Activated T-cell treated with anti-CD3 and anti-CD28 coated beads for 4 hours (primary cell): ENCODE measurements around the gene MRM2.
A peak's percentile ranks its signal among the peaks of the same experiment; 100 is the strongest.

Experiments
- DNase-seq: peaks from one replicate; pipeline ENCODE4 v3.0.0-alpha.2; 2020

The MRM2 gene

GRCh38 chr7:2264158-2264557, 22.2 kb upstream of the MRM2 start:
- no peak for DNase-seq

- no peak for DNase-seq
Observed at GRCh38 chr7:2263176-2263575, 21.2 kb upstream of the MRM2 start.

- peak; percentile 25 for DNase-seq
Observed at GRCh38 chr7:2261611-2262010, 19.6 kb upstream of the MRM2 start.

GRCh38 chr7:2260820-2261219, 18.8 kb upstream of the MRM2 start:
- no peak for DNase-seq

GRCh38 chr7:2259480-2259879, 17.5 kb upstream of the MRM2 start:
- DNase-seq, result no peak

- no peak for DNase-seq
Observed at GRCh38 chr7:2258661-2259365, 16.8 kb upstream of the MRM2 start.

- DNase-seq, result no peak
Observed at GRCh38 chr7:2257651-2258050, 15.6 kb upstream of the MRM2 start.

GRCh38 chr7:2257046-2257551, 15.1 kb upstream of the MRM2 start:
- DNase-seq, result no peak

- DNase-seq, result no peak
Observed at GRCh38 chr7:2256306-2257045, 14.5 kb upstream of the MRM2 start.

- DNase-seq, result no peak
Observed at GRCh38 chr7:2255145-2256139, 13.4 kb upstream of the MRM2 start.

GRCh38 chr7:2254429-2255144, 12.6 kb upstream of the MRM2 start:
- DNase-seq, result no peak

GRCh38 chr7:2253525-2254244, 11.7 kb upstream of the MRM2 start:
- no peak for DNase-seq

GRCh38 chr7:2253021-2253420, 11.0 kb upstream of the MRM2 start:
- DNase-seq, result no peak

GRCh38 chr7:2251841-2252771, 10.1 kb upstream of the MRM2 start:
- DNase-seq, result no peak

GRCh38 chr7:2251381-2251780, 9.4 kb upstream of the MRM2 start:
- no peak for DNase-seq

GRCh38 chr7:2249744-2250323, 7.8 kb upstream of the MRM2 start:
- DNase-seq, result no peak

GRCh38 chr7:2248984-2249694, 7.1 kb upstream of the MRM2 start:
- no peak for DNase-seq

- DNase-seq, result no peak
Observed at GRCh38 chr7:2247141-2247995, 5.4 kb upstream of the MRM2 start.
